H9 (cell line): ENCODE data around the gene ACOT8. TPM values are rescaled to one million over a fixed set of nuclear protein-coding genes. Genes with fewer than 3 reads are reported as not detected.
A peak's percentile ranks its signal among the peaks of the same experiment; 100 is the strongest.

ENCODE experiments used
- DNase-seq: peaks from one replicate; pipeline ENCODE4 v3.0.0-alpha.2; 2017
- H2AFZ ChIP-seq: one replicate; pipeline ENCODE4 v1.6.1; 2013; ENCODE audit warnings: mild to moderate bottlenecking, low read length, control low read depth, moderate library complexity
- H2AK5ac ChIP-seq: 2 replicates; pipeline ENCODE4 v1.6.1; 2013; ENCODE audit warnings: low read length, control low read depth, mixed read lengths; ENCODE audit not compliant: insufficient read length
- H2BK120ac ChIP-seq: one replicate; pipeline ENCODE4 v1.6.1; 2013; ENCODE audit warnings: low read depth, mild to moderate bottlenecking, low read length, control low read depth, inconsistent platforms; ENCODE audit not compliant: poor library complexity, severe bottlenecking
- H2BK12ac ChIP-seq: 2 replicates; pipeline ENCODE4 v1.6.1; 2013; ENCODE audit warnings: low read length, control low read depth, mixed read lengths, low read depth; ENCODE audit not compliant: insufficient read length
- H2BK15ac ChIP-seq: 2 replicates; pipeline ENCODE4 v1.6.1; 2013; ENCODE audit warnings: low read depth, low read length, control low read depth
- H2BK20ac ChIP-seq: one replicate; pipeline ENCODE4 v1.6.1; 2013; ENCODE audit warnings: low read depth, mild to moderate bottlenecking, low read length, control low read depth, inconsistent platforms; ENCODE audit not compliant: poor library complexity, severe bottlenecking
- H2BK5ac ChIP-seq: 2 replicates; pipeline ENCODE4 v1.6.1; 2013; ENCODE audit warnings: low read length, control low read depth, mixed read lengths; ENCODE audit not compliant: insufficient read length
- H3K14ac ChIP-seq: 2 replicates; pipeline ENCODE4 v1.6.1; 2013; ENCODE audit warnings: low read length, control low read depth; ENCODE audit not compliant: insufficient read depth
- H3K18ac ChIP-seq: 2 replicates; pipeline ENCODE4 v1.6.1; 2013; ENCODE audit warnings: low read depth, mild to moderate bottlenecking, mixed read lengths, low read length, control low read depth; ENCODE audit not compliant: insufficient read length
- H3K23ac ChIP-seq: 2 replicates; pipeline ENCODE4 v1.6.1; 2013; ENCODE audit warnings: low read length, control low read depth, mixed read lengths, low read depth; ENCODE audit not compliant: insufficient read length
- H3K23me2 ChIP-seq: 2 replicates; pipeline ENCODE4 v1.6.1; 2013; ENCODE audit warnings: low read depth, mild to moderate bottlenecking, mixed read lengths, low read length, control low read depth; ENCODE audit not compliant: insufficient read length, poor library complexity, severe bottlenecking
- H3K27ac ChIP-seq: 2 replicates; pipeline ENCODE4 v1.5.1; 2013; ENCODE audit warnings: low read length, control low read depth, mixed read lengths, low read depth; ENCODE audit not compliant: insufficient read length
- H3K27me3 ChIP-seq: 2 replicates; pipeline ENCODE4 v1.6.1; 2013; ENCODE audit warnings: low read length, control low read depth, inconsistent platforms; ENCODE audit not compliant: insufficient read depth
- H3K4ac ChIP-seq: 2 replicates; pipeline ENCODE4 v1.6.1; 2013; ENCODE audit warnings: low read depth, mild to moderate bottlenecking, control low read depth, inconsistent platforms, low read length, moderate library complexity
- H3K4me1 ChIP-seq: 2 replicates; pipeline ENCODE4 v1.6.1; 2013; ENCODE audit warnings: low read length, control low read depth, inconsistent platforms; ENCODE audit not compliant: insufficient read depth
- H3K4me2 ChIP-seq: 2 replicates; pipeline ENCODE4 v1.6.1; 2013; ENCODE audit warnings: low read length, control low read depth, mixed read lengths; ENCODE audit not compliant: insufficient read length, insufficient read depth
- H3K56ac ChIP-seq: 2 replicates; pipeline ENCODE4 v1.6.1; 2013; ENCODE audit warnings: low read depth, mild to moderate bottlenecking, mixed read lengths, low read length, control low read depth; ENCODE audit not compliant: insufficient read length
- H3K79me1 ChIP-seq: 2 replicates; pipeline ENCODE4 v1.6.1; 2013; ENCODE audit warnings: low read depth, mild to moderate bottlenecking, moderate library complexity, low read length, control low read depth, inconsistent platforms; ENCODE audit not compliant: insufficient read depth, poor library complexity, severe bottlenecking
- H3K79me2 ChIP-seq: 2 replicates; pipeline ENCODE4 v1.6.1; 2013; ENCODE audit warnings: low read length, control low read depth, inconsistent platforms; ENCODE audit not compliant: insufficient read depth
- H3K9ac ChIP-seq: 2 replicates; pipeline ENCODE4 v1.6.1; 2013; ENCODE audit warnings: low read length, control low read depth, mixed read lengths; ENCODE audit not compliant: insufficient read length; ENCODE audit errors: extremely low read depth
- H3K9me3 ChIP-seq: one replicate; pipeline ENCODE4 v1.6.1; 2013; ENCODE audit warnings: low read depth, low read length, inconsistent platforms; ENCODE audit not compliant: control insufficient read depth
- H3T11ph ChIP-seq: one replicate; pipeline ENCODE4 v1.6.1; 2013; ENCODE audit warnings: mild to moderate bottlenecking, low read length, control low read depth, inconsistent platforms
- H4K20me1 ChIP-seq: one replicate; pipeline ENCODE4 v1.6.1; 2013; ENCODE audit not compliant: control insufficient read depth, insufficient read length, insufficient read depth
- H4K5ac ChIP-seq: 2 replicates; pipeline ENCODE4 v1.6.1; 2013; ENCODE audit warnings: low read depth, mild to moderate bottlenecking, mixed read lengths, low read length, control low read depth; ENCODE audit not compliant: insufficient read length
- H4K8ac ChIP-seq: replicated peaks from 2 replicates; pipeline ENCODE4 v1.6.1; 2013; ENCODE audit warnings: low read length, control low read depth, mixed read lengths, low read depth; ENCODE audit not compliant: insufficient read length
- H4K91ac ChIP-seq: 2 replicates; pipeline ENCODE4 v1.6.1; 2013; ENCODE audit warnings: low read depth, mild to moderate bottlenecking, moderate library complexity, mixed read lengths, low read length, control low read depth; ENCODE audit not compliant: insufficient read length
- H3K27ac Mint-ChIP-seq, 3 experiments: 2 replicates in 2 of 3; 3 replicates in 1 of 3; pipeline ENCODE4 v1.8.0; 2020 to 2021; ENCODE audit warnings: mixed read lengths in 3 of 3, mild to moderate bottlenecking in 1 of 3, moderate library complexity in 1 of 3
- H3K27me3 Mint-ChIP-seq: 2 replicates; pipeline ENCODE4 v1.8.0; 2021; ENCODE audit warnings: low read depth, mild to moderate bottlenecking, moderate library complexity, mixed read lengths
- H3K36me3 Mint-ChIP-seq, 3 experiments: 2 replicates in 2 of 3; 3 replicates in 1 of 3; pipeline ENCODE4 v1.8.0; 2020 to 2021; ENCODE audit warnings: low read depth in 3 of 3, mixed read lengths in 3 of 3; ENCODE audit not compliant: insufficient read depth in 1 of 3
- H3K4me1 Mint-ChIP-seq, 2 experiments: 2 replicates each; pipeline ENCODE4 v1.8.0; 2020; ENCODE audit warnings: mixed read lengths in 2 of 2
- H3K4me3 Mint-ChIP-seq, 2 experiments: 2 replicates in 1 of 2; 3 replicates in 1 of 2; pipeline ENCODE4 v1.8.0; 2020 to 2021; ENCODE audit warnings: mild to moderate bottlenecking in 2 of 2, mixed read lengths in 2 of 2, moderate library complexity in 1 of 2
- H3K9me3 Mint-ChIP-seq, 2 experiments: 2 replicates in 1 of 2; 3 replicates in 1 of 2; pipeline ENCODE4 v1.8.0; 2020; ENCODE audit warnings: mild to moderate bottlenecking in 2 of 2, mixed read lengths in 2 of 2, moderate library complexity in 1 of 2
- WGBS: extraction: QIAGEN DNeasy Blood & Tissue Kit; methylation state at CpG from one replicate; pipeline ENCODE4 v1.1.7; 2013; ENCODE audit warnings: missing lambda C conversion rate, low lambda C conversion rate, mixed read lengths; ENCODE audit not compliant: insufficient read length; ENCODE audit errors: extremely low coverage; 5-methylcytosine and 5-hydroxymethylcytosine counted together
- total RNA-seq: library from RNA; stranded (reverse); gene quantifications from 2 replicates; pipeline ENCODE4 v1.2.1, GENCODE V29; 2021
- TF ChIP-seq, protein P1 (sequence below): fragments of 200-600 bp; sonication (generic); conservative IDR thresholded peaks from 3 replicates; pipeline ENCODE4 v1.8.0; 2021; ENCODE audit warnings: antibody characterized with exemption, mild to moderate bottlenecking

The ACOT8 gene
- total RNA-seq, 1 experiment from 2014 or later, result 26.7 TPM

DNA sequence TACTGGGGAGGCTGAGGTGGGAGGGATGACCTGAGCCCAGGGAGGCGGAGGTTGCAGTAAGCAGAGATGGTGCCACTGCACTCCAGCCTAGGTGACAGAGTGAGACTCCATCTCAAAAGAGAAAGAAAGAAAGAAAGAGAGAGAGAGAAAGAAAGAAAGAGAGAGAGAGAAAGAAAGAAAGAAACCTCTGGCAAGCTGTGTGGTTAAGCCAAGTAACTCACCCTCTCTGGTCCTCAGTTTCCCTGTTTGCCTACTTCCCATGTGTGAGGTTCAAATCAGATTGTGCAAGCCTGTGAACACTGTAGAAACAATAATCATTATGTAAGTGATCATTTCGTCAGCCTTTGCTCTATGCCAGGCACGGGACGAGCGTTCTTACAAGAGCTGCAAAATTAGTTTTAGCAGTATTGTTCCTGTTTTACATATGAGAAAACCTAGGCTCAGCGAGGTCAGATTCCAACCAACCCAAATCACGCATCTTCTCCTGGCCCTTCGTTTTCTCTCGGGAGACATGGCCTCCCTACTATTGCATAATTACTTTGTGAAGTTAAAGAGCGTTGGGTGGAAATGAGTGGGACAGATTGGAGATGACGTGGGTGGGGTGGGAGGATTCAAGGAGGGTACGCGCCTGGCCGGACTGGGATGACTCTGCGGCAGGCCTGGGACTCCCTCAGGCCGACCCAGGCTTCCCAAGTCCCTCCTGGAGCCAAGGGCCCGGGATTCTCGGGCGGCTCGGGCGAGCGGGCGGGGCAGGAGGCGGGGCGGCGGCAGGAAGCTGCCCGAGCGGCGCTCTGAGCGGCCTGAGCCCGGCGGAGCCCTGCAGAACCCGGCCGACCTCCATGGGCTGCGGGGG lies 23.9 kb downstream of the ACOT8 start, which contains the start of gene SNX21:
TSS of gene SNX21 (plus strand) at position 770 of the 853 bp plus-strand sequence. CDS start 121 bp downstream, outside the sequence.
- H4K91ac ChIP-seq, result no peak within 1 kb of the TSS
- H3K4me1 Mint-ChIP-seq, result peaks cover 23 to 28% of the 10 kb centered on the region in 2 experiments
- peak within 1 kb of the TSS; percentile 17 for H2BK12ac ChIP-seq
- TF ChIP-seq, protein P1, sequence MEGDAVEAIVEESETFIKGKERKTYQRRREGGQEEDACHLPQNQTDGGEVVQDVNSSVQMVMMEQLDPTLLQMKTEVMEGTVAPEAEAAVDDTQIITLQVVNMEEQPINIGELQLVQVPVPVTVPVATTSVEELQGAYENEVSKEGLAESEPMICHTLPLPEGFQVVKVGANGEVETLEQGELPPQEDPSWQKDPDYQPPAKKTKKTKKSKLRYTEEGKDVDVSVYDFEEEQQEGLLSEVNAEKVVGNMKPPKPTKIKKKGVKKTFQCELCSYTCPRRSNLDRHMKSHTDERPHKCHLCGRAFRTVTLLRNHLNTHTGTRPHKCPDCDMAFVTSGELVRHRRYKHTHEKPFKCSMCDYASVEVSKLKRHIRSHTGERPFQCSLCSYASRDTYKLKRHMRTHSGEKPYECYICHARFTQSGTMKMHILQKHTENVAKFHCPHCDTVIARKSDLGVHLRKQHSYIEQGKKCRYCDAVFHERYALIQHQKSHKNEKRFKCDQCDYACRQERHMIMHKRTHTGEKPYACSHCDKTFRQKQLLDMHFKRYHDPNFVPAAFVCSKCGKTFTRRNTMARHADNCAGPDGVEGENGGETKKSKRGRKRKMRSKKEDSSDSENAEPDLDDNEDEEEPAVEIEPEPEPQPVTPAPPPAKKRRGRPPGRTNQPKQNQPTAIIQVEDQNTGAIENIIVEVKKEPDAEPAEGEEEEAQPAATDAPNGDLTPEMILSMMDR, result no peak
- H2AFZ ChIP-seq, result peak within 1 kb of the TSS; percentile 58
- peak within 1 kb of the TSS; percentile 65 to 96 (median 93) for H3K27ac Mint-ChIP-seq
- H3K4me2 ChIP-seq, result peak within 1 kb of the TSS; percentile 80
- peaks cover 2 to 26% (median 24%) of the 10 kb centered on the region in 3 experiments; a peak in 6 of 7 replicates for H3K36me3 Mint-ChIP-seq
- peaks cover 5% of the 10 kb centered on the region for H3K79me1 ChIP-seq
- H2BK15ac ChIP-seq, result no peak within 1 kb of the TSS
- peak within 1 kb of the TSS; percentile 50 for H3K27ac ChIP-seq
- peak; percentile 89 for DNase-seq
- H3K9ac ChIP-seq, result peak within 1 kb of the TSS; percentile 67
- H2BK120ac ChIP-seq, result peak within 1 kb of the TSS; percentile 70
- peak within 1 kb of the TSS; percentile 12 for H4K5ac ChIP-seq
- no peaks in the 10 kb centered on the region for H3K27me3 ChIP-seq
- no CpG with 5 or more reads among the region's 35 CpGs for WGBS
- H3K4ac ChIP-seq, result no peak within 1 kb of the TSS
- no peak within 1 kb of the TSS for H3K23ac ChIP-seq
- no peak within 1 kb of the TSS for H2AK5ac ChIP-seq
- no peaks in the 10 kb centered on the region for H4K20me1 ChIP-seq
- peaks cover 9% of the 10 kb centered on the region for H3K23me2 ChIP-seq
- no peak within 1 kb of the TSS for H4K8ac ChIP-seq
- H3K4me3 Mint-ChIP-seq, result peak within 1 kb of the TSS; percentile 75 to 88
- no peak within 1 kb of the TSS for H2BK20ac ChIP-seq
- H3K18ac ChIP-seq, result peak within 1 kb of the TSS; percentile 87
- no peaks in the 10 kb centered on the region for H3K9me3 ChIP-seq
- no peaks in the 10 kb centered on the region for H3K27me3 Mint-ChIP-seq
- H2BK5ac ChIP-seq, result no peak within 1 kb of the TSS
- peaks cover 4% of the 10 kb centered on the region; the same call in 1 of the 2 replicates for H3K4me1 ChIP-seq
- peak within 1 kb of the TSS; percentile 78 for H3K14ac ChIP-seq
- H3K56ac ChIP-seq, result no peak within 1 kb of the TSS
- H3T11ph ChIP-seq, result no peak within 1 kb of the TSS
- H3K9me3 Mint-ChIP-seq, result no peaks in the 10 kb centered on the region
- no peaks in the 10 kb centered on the region for H3K79me2 ChIP-seq
